ENCODE data around the gene CTSH.
"Not testable (repeated sequence)": the region's sequence is repeated elsewhere in the genome, so short reads cannot be mapped to it uniquely, and the experiment has no call there.

Gene CTSH

DNA sequence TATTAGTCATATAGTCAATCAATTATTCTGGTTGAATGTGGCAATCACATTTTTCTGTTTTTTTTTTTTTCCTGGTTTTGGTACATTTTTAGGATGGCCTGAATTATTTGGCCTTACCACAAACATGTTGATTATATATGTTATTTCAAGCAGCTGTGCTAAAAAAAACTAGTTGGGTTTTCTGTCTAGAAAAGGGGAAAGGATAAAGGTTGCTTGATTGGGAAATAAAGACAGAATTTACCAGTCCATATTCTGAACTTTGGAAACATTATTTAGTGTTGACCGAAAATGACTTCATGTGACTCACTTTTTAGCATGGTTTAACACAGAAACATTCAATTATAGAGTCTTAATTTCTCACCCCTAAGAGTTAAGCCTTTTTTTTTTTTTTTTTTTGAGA is 64.0 kb downstream of the CTSH start:
- no peak for DNase-seq (ENCODE audit: low spot score)

DNA sequence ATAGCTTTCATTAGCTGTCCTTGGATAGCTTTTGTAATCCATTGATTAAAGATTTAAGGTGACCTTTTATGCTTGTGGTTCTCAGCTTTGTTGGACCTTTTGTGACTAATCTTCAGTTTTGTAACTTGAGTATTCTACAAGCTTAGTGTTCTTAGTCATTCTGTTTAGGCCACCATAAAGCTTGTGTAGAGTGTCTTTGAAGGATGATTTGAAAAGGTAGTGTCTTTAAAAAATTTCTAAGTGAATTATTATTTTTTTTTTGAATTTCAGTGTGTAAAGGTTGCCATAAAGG is 64.7 kb downstream of the CTSH start:
- DNase-seq (ENCODE audit: low spot score): no peak

DNA sequence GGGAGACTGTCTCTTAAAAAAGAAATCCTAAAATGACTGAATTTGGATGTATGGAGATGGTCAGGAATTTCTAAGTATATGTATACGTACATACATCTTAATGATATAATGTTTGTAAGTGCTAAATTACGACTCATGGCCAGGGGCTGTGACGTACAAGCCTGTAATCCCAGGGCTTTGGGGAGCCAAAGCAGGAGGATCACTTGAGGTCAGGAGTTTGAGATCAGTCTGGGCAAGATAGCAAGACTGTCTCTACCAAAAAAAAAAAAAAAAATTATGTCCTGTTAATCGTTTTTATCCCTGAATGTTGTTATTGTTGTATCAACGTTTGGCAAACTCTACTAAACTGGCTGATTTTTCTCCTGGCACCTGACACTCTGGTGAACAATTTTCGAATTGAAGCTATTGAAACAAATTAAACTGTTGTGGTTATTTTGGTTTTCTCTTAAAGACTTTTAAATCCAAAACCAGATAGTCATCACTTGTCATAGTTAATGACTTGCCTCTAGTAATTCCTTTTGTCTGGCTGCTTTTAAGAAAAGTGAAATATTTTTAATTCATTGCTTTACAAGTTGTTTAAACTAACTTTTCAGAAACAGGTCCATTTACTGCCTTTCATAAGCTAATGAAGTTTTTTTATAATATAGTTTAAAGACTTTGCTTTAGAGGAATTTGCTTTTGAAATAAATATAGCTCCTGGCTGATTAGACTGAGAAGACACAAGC is 65.2 kb downstream of the CTSH start:
- no peak for DNase-seq (ENCODE audit: low spot score)

DNA sequence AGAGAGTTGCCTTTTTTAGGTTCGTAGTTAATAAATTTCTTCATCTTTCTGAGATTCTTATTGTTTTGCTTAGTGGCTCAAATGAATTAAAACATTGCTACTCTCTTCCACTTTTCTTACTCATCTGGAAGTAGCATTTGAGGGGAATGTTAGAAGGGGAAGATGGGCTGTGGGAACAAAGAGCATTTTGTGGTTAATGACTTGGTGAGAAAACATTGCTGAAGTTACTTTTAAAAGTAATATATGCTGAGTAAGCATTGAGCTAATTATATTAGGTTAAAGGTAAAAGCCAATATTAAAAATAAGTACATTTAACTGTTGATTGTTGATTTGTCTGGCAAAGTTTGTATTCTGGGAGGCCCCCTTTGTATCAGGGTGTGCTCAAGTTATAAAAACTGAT is 66.5 kb downstream of the CTSH start:
- DNase-seq (ENCODE audit: low spot score): no peak

DNA sequence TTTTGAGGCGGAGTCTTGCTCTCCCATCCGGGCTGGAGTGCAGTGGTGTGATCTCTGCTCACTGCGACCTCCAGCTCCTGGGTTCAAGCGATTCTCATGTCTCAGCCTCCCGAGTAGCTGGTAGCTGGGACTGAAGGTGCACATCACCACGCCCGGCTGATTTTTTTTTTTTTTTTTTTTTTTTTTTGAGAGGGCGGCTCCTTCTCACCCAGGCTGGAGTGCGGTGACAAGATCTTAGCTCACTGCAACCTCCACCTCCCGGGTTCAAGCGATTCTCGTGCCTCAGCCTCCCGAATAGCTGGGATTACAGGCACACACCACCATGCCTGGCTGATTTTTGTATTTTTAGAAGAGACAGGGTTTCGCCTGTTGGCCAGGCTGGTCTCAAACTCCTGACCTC is 67.9 kb downstream of the CTSH start:
- not testable (repeated sequence) for DNase-seq (ENCODE audit: low spot score)

DNA sequence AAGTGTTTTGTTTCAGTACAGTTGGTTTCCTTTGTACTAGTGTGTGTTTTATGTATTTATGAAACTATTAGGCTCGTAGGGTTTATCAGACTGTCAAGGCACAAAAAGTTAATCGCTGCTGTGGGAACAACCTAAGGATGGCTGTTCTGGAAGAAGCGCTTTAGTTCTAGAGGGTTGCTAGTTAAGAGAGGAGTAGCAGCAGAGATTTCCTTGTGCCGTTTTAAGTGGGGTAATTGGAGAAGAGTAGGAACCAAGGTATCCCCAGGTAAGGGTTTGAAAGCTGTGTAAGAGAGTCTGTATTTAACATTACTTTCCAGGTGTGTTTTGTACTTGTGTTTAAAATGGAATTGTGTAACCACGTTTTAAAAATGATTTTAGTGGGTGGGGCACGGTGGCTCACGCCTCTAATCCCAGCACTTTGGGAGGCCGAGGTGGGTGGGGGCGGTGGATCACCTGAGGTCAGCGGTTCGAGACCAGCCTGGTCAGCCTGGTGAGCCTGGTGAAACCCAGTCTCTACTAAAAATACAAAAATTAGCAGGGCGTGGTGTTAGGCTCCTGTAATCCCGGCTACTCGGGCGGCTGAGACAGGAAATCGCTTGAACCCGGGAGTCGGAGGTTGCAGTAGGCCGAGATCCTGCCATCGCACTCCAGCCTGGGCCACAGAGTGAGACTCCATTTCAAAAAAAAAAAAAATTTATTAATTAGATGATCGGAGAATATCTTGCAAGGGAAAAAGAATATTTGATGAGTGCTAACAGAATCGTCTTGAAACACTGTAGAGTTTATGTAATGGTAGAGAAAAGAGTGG is 69.5 kb downstream of the CTSH start:
- no peak for DNase-seq (ENCODE audit: low spot score)

DNA sequence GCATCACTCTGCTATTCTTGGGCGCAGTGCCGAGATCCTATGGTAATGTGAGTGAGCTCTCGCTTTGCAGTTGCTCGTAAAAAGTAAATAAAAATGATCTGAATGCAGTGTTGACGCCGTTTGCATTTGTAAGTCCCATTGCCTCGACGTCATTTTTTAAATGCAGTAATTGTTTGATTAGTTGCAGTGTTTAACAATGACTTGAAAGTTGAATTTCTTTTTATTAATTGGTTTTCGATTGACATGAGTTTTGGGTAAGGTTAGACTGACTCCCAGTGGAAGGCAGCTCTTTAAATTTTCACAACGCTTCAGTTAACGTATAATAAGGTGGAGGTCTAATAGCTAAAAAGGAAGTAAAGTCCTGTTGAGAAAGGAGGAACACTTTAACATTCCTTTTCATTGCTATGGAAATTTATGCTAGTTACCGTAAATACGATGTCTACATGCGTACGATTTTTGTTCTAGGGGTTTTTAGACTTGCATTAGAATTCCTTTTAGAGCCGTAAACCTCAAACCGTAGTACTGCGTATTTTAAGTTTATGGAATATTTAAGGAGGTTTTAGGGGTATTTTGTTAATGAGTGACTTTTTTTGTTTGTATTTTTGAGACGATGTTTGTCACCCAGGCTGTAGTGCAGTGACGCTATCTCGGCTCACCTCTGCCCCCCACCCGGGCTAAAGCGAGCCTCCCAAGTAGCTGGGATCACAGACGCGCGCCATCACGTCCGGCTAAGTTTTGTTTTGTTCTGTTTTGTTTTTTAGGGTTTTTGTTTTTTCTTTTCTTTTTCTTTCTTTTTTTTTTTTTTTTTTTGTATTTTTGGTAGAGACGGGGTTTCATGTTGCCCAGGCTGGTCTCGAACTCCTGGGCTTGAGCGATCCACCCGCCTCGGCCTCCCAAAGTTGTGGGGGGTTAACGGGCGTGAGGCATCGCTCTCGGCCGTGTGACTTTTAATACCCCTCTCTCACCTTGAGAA is 70.8 kb downstream of the CTSH start:
- DNase-seq (ENCODE audit: low spot score): no peak

DNA sequence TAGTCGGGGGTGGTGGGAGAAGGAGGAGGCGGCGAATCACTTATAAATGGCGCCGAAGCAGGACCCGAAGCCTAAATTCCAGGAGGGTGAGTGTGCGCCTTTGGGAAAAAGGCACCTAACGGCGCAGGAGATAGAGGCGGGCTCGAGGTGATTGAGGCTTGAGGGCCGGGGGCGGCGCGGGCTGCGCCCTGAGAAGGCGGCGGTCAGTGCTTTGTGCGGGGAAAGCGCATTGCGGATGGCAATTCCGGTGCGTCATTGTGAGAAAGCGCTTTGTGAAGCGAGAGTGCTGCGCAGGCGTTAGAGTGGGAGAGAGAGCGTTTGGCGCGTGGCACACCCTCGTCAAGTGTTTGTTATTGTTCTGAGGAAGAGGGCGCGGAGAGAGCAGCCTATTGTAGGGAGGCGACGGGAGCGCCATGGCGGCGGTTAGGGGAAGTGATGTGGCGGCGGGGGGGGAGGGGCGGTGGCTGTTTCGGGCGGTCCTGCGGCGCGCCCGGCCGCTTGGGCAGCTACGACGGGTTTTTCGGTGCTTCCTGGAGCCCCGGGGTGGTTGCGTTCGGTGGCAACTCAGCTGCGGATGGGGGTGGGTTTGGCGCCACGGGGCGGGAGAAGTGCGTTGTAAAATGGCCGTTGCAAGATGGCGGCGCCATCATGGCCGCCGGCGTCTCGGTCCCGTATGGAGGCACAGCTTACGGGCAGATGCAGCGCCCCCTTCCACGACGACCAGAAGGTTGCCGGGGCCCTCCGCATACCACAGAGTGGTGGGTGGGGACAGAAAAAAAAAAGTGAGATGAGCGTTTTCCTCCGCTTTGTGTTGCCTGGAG is 71.7 kb downstream of the CTSH start:
- DNase-seq (ENCODE audit: low spot score): peak; percentile 97

DNA sequence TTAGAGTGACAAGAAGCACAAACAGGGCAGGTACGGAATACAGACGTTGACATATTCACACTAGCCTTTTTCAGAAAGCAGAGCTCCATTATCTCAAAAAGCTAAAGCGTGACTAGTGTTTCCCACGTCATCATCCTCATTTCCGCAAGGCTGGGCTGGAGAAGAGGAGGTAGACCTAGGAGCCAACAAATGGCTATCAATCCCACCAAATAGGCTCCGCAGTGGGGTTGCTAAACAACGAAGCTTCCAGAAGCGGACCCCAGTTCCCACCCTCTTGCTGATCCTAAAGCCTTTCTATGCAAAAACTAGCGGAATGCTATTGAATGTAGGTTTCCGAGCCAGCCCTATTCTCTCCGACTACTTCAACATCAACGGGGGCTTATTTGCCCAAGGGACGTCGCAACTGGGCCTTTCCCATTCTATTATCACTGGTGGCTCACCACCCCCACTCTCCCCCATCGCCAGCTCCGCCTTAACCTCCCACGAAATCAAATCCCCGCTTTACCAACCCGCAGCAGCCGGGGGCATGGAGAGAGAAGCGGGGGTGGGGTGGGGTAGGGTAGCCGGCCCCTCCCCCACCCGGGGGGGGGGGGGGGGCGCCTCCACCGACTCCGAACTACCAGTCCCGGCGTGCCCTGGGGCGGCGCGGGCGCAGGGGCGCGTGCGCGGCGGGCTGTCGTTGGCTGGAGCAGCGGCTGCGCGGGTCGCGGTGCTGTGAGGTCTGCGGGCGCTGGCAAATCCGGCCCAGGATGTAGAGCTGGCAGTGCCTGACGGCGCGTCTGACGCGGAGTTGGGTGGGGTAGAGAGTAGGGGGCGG is 72.5 kb downstream of the CTSH start, which contains the start of gene MORF4L1:
Gene MORF4L1 (plus strand): TSS at position 736 of the 817 bp plus-strand sequence. CDS start 128 bp downstream, outside the sequence.
- DNase-seq (ENCODE audit: low spot score): peak; percentile 96

DNA sequence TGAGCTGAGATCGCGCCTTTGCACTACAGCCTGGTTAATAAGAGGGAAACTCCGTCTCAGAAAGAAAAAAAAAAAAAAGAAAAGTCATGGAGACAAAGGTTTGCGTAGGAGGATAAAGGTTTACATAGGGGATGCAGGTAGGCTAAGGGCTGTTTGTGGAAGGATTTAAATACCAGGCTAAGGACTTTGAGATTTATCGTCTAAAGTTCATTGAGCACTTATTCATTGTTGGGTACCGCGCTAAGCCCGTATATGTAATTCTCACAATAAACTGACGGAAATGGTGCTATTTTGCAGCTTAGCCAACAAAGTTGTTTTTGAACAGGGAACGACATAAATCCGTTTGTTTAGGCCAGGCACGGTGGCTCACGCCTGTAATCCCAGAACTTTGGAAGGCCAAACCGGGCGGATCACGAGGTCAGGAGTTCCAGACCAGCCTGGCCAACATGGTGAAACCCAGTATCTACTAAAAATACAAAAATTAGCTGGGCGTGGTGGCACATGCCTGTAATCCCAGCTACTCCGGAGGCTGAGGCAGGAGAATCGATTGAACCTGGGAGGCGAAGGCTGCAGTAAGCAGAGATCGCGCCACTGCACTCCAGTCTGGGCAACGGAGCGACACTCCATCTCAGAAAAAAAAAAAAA is 73.2 kb downstream of the CTSH start:
- not testable (repeated sequence) for DNase-seq (ENCODE audit: low spot score)

All from LoVo (cell line).